Measurements from ENCODE around the gene RNF224. TPM values are rescaled to one million over a fixed set of nuclear protein-coding genes. Genes with fewer than 3 reads are reported as not detected.
"Not testable (repeated sequence)": the region's sequence is repeated elsewhere in the genome, so short reads cannot be mapped to it uniquely, and the experiment has no call there.

The RNF224 gene
- polyA plus RNA-seq, 3 donors, result 0.18 TPM; not detected in 2

GRCh38 chr9:137233143-137233980 lies 6.1 kb downstream of the RNF224 start:
- H3K27ac ChIP-seq (ENCODE audit: low read depth, low read length), result no peak overlapping the region
- WGBS, 3 donors, result 69 to 78% (median 74%) methylated on average over 26 to 40 of the region's 40 CpGs

GRCh38 chr9:137234055-137234697 lies 6.9 kb downstream of the RNF224 start:
- H3K27ac ChIP-seq (ENCODE audit: low read depth, low read length), result no peak overlapping the region
- 47 to 54% (median 49%) methylated on average over 32 to 40 of the region's 40 CpGs for WGBS, 3 donors

GRCh38 chr9:137234758-137235423 lies 7.6 kb downstream of the RNF224 start:
- no peak overlapping the region for H3K27ac ChIP-seq (ENCODE audit: low read depth, low read length)
- 65 to 82% (median 72%) methylated on average over 17 to 18 of the region's 18 CpGs for WGBS, 3 donors

- WGBS, 3 donors, result 61 to 67% (median 66%) methylated on average over 28 to 35 of the region's 35 CpGs
- no peak overlapping the region for H3K27ac ChIP-seq (ENCODE audit: low read depth, low read length)
Observed at GRCh38 chr9:137235424-137236237, 8.3 kb downstream of the RNF224 start.

- no peak overlapping the region for H3K27ac ChIP-seq (ENCODE audit: low read depth, low read length)
- 8 to 10% (median 9%) methylated on average over 30 to 31 of the region's 31 CpGs for WGBS, 3 donors
Observed at GRCh38 chr9:137236238-137236935, 9.1 kb downstream of the RNF224 start.

GRCh38 chr9:137236936-137237421 lies 9.7 kb downstream of the RNF224 start:
- WGBS, 3 donors, result 31 to 37% (median 37%) methylated on average over 11 of the region's 11 CpGs
- H3K27ac ChIP-seq (ENCODE audit: low read depth, low read length), result no peak overlapping the region

GRCh38 chr9:137237759-137238726 lies 10.7 kb downstream of the RNF224 start:
- H3K27ac ChIP-seq (ENCODE audit: low read depth, low read length), result no peak overlapping the region
- 60 to 81% (median 80%) methylated on average over 13 of the region's 13 CpGs for WGBS, 3 donors

GRCh38 chr9:137239541-137240200 lies 12.4 kb downstream of the RNF224 start:
- 42 to 52% (median 48%) methylated on average over 23 to 27 of the region's 27 CpGs for whole genome bisulfite sequencing, 3 donors
- not testable (repeated sequence) for H3K27ac ChIP-seq (ENCODE audit: low read depth, low read length)

- peak overlapping the region; percentile 5 for H3K27ac ChIP-seq (ENCODE audit: low read depth, low read length)
- WGBS, 3 donors, result 0 to 1% (median 0%) methylated on average over 53 to 58 of the region's 58 CpGs
Observed at GRCh38 chr9:137240318-137240840, 13.1 kb downstream of the RNF224 start.

GRCh38 chr9:137240841-137241489 lies 13.7 kb downstream of the RNF224 start, which contains the start of gene TUBB4B:
Gene TUBB4B (plus strand): TSS chr9:137241287. CDS start chr9:137241361, 74 bp downstream.
- peak within 1 kb of the TSS; percentile 52 for H3K27ac ChIP-seq (ENCODE audit: low read depth, low read length)
- WGBS, 3 donors, result 0 to 1% (median 1%) methylated on average over 54 to 67 of the region's 67 CpGs

- 1 to 2% (median 2%) methylated on average over 47 to 81 of the region's 83 CpGs for WGBS, 3 donors
- peak overlapping the region; percentile 52 for H3K27ac ChIP-seq (ENCODE audit: low read depth, low read length)
Observed at GRCh38 chr9:137241490-137242268, 14.4 kb downstream of the RNF224 start.

GRCh38 chr9:137242269-137243203 lies 15.2 kb downstream of the RNF224 start:
- WGBS, 3 donors, result 43 to 83% (median 73%) methylated on average over 36 of the region's 36 CpGs
- peak overlapping the region; percentile 52 for H3K27ac ChIP-seq (ENCODE audit: low read depth, low read length)

GRCh38 chr9:137243266-137243625 lies 15.9 kb downstream of the RNF224 start:
- not testable (repeated sequence) for H3K27ac ChIP-seq (ENCODE audit: low read depth, low read length)

More at GRCh38 chr9:137243266-137243625, 15.9 kb downstream of the RNF224 start:
- 66 to 94% (median 91%) methylated on average over 15 to 18 of the region's 18 CpGs for WGBS, 3 donors
